ENCODE data around the gene CD8A.

Gene CD8A

GRCh38 chr2:86781363-86781762 is 9.3 kb downstream of the CD8A start:
- DNase-seq (ENCODE audit: low read depth in 4 of 4, low spot score in 1 of 4): no peak

DNA sequence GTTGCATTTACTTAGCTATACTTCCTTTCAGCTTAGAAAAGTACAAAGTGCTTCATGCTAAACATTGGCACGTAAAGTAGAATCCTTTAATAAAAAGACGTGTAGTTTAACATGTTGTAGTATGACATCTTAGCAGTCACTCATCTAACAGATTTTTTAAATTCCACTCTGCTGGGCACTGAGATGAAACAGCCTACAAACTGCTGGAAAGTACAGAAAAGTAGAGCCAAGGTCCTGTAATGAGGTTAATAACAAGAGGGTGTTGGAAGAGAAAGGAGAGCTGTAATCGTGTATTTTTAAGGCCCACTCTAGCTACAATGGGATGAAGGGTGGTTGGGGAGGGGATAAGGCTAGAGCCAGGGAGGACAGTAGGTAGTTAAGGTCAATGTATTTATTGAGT is 10.7 kb downstream of the CD8A start:
- DNase-seq (ENCODE audit: low read depth in 4 of 4, low spot score in 1 of 4): no peak

DNA sequence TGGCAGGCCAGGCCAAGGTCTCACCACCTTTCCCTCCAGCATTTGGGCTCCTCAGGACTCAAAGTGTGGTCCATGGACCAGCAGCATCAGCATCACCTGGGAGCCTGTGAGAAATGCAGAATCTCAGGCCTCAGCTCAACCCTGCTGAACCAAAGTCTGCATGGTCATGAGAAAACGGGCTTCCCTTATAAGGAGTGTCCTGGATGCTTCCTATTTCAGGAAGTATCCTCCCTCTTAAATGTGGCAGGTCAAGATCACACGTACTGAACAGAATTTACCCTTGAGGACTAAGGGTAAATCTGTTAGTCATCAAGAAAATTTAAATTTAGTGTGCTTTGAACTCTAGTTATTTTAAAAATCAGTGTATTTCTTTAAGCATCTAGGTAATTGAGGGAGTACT is 11.8 kb downstream of the CD8A start:
- no peak for DNase-seq (ENCODE audit: low read depth in 4 of 4, low spot score in 1 of 4)

DNA sequence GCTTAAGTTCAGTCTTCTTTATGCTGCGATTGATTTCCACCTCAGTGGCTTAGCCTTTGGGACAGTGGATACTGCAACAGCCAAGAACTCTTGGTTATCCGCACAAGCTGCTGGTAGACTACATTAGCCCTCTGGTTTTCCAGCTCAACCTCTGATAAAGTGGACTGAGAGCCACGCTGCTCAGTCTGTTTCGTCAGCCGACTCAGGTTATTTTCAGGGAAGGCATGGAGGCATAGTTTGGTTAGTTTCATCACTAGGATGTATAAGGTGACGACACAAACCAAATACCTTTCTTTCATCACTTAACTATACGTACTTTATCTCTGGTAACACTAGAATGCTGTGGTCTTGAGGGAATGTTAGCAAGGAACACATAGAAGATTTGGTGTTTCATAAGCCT is 14.2 kb downstream of the CD8A start:
- DNase-seq (ENCODE audit: low read depth in 4 of 4, low spot score in 1 of 4): no peak

- no peak for DNase-seq (ENCODE audit: low read depth in 4 of 4, low spot score in 1 of 4)
Observed at GRCh38 chr2:86775338-86775737, 15.4 kb downstream of the CD8A start.

DNA sequence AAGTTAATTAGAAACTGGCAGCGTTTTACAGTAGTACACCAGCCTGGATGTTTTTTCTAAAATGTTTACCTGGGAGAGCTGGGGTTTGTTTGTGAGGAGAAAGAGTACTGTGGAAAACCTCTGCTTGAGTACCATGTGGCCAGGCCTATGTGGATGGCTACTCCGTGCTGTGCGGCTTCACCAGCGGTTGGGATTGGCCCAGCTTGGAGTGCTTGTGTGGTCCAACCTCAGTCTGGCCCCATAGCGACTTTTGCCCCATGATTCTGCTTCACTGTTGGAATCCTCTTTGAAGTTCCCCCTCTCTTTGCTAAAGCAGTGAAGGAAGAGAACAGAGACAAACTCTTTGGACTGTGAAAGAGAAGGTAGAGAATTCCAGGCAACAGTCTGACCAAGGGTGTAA is 15.9 kb downstream of the CD8A start:
- DNase-seq (ENCODE audit: low read depth in 4 of 4, low spot score in 1 of 4): no peak

- DNase-seq (ENCODE audit: low read depth in 4 of 4, low spot score in 1 of 4): no peak
Observed at GRCh38 chr2:86772611-86773010, 18.1 kb downstream of the CD8A start.

GRCh38 chr2:86770816-86771301 is 19.9 kb downstream of the CD8A start:
- no peak for DNase-seq (ENCODE audit: low read depth in 4 of 4, low spot score in 1 of 4)

- no peak for DNase-seq (ENCODE audit: low read depth in 4 of 4, low spot score in 1 of 4)
Observed at GRCh38 chr2:86769838-86770237, 20.9 kb downstream of the CD8A start.

- DNase-seq (ENCODE audit: low read depth in 4 of 4, low spot score in 1 of 4): no peak
Observed at GRCh38 chr2:86768189-86768949, 22.3 kb downstream of the CD8A start.

- no peak for DNase-seq (ENCODE audit: low read depth in 4 of 4, low spot score in 1 of 4)
Observed at GRCh38 chr2:86765310-86765695, 25.4 kb downstream of the CD8A start.

- no peak for DNase-seq (ENCODE audit: low read depth in 4 of 4, low spot score in 1 of 4)
Observed at GRCh38 chr2:86764661-86765309, 25.9 kb downstream of the CD8A start.

DNA sequence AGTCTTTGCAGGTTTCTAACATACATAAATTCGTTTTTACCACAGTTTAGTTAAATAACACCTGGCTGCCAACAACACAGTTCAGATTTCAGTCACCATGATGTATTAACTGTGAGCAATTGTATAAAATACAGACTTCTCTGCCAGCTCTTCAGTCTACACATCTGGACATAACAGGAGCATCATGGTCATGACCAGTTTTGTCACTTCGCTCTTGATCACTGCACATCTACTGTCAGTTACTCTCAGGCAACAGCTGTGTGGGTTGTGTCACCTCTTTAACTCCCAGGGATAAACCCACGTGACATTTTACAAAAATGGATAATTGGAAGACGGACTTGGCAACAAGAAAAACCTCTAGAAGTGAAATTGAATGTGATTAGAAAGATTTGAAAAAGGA is 30.3 kb downstream of the CD8A start:
- no peak for DNase-seq (ENCODE audit: low read depth in 4 of 4, low spot score in 1 of 4)

- no peak for DNase-seq (ENCODE audit: low read depth in 4 of 4, low spot score in 1 of 4)
Observed at GRCh38 chr2:86758405-86758804, 32.3 kb downstream of the CD8A start.

DNA sequence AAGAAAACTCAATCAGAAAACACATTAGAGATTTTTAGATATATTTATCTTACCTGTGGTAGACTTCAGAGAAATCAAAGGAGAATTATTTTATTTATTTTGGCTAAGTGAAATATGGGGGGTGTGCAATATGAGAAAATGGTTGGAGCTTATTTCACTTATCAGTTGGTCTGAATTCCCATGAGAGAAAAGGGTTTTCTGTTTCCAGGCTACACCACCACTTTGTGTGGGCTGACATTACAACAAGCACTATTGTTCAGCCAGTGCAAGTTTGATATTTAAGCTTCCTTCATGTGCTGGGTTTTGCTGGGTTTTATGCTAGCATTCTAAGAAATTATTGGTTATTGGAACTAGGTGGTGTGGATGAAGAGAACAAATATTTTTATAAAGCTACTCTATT is 37.1 kb downstream of the CD8A start:
- DNase-seq (ENCODE audit: low read depth in 4 of 4, low spot score in 1 of 4): no peak

GRCh38 chr2:86752934-86753333 is 37.8 kb downstream of the CD8A start:
- DNase-seq (ENCODE audit: low read depth in 4 of 4, low spot score in 1 of 4): no peak

DNA sequence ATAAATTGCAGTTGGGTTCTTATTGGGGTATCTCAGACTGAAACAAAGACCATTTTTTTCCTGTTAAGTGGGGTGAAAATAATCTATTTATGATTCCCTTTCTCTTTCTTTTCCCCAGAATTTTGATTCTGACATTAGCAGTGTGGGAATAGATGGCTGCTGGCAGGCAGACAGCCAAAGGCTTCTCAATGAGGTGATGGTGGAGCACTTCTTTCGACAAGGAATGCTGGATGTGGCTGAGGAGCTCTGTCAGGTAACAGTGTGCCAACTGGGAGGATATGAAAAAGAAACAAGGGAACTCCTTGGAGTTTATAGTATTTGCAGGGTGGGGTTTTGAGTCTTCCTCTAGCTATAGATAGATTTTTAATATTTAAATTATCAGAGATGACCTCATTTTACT is 38.9 kb downstream of the CD8A start:
- no peak for DNase-seq (ENCODE audit: low read depth in 4 of 4, low spot score in 1 of 4)

DNA sequence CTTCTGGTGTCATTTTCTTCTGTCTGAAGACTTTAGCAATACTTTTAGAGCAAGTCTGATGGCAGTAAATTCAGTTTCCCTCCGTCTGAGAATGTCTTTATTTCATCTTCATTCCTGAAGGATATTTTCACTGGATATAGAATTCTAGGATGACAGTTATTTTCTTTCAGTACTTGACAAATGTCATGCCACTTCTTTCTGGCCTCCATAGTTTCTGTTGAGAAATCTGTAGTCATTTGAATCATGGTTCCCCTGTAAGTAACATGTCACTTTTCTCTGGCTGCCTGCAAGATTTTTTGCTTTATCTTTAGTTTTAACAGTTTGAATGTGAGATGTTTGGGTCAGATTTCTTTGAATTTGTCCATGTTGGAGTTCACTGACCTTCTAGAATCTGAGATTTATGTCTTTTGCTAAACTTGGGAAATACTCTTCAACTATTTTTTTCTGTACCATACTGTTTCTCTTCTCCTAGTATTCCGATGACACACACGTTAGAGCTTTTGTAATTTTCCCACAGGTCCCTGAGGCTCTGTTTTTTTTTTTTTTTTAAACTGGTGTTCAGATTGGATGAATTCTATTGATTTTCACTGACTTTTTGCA is 40.4 kb downstream of the CD8A start:
- no peak for DNase-seq (ENCODE audit: low read depth in 4 of 4, low spot score in 1 of 4)

DNA sequence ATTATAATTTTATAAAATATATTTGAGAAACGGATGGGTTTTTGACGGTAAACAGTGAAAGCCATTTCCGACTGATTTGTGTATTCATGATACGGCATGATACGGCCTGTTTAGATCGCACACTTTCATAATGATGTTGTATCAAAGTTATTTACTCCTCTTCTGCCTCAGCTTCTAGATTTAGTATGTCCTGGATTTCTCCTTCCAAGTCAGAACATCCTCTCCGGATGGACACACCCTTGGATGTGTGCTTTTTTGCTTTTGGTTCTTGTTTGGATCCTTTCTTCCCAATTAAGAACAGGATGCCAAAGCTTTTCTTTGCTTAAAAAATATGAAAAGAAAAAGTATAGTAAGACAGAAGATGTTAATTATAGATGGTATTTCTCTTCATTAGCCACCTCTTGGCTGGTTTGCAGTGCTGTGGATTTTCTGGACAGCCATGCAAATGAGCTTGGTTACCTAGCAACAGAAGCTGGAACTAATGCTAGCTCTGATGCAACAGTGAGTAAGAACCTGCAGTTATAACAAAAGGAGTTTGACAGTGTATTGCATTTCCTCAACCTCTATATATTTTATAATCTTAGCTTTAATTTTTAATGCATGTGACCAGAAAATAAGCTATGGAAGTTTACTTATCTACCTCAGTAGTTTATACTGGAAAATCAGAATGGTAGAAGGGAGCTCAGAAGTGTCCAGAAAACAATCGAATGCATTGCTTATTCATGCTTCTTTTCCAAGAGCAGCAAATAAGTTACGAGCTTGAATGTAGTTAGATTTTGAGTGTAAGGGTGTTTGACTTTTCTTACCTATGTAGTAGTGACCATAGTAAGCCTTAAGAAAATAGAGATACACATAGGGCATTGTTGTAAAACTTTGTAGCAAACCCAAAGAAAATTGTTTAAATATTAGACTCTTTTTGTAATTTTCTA is 42.7 kb downstream of the CD8A start:
- no peak for DNase-seq (ENCODE audit: low read depth in 4 of 4, low spot score in 1 of 4)

DNA sequence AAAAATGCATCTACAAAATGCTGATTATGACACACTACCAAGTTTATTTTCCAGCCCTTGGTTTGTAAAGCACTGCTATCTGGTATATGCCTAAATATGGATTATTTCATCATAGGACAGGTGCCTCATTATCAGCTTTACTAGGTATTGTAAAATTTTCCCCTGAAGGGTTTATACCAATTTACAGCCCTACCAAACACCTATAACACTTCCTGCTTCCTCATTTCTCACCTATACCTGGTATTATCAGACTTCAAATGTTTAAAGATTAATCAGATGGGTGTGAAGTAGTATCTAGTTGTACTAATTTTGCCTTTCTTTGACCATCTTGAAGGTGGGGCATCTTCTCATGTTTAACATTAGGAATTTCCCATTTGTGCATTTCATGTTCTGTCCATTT is 43.8 kb downstream of the CD8A start:
- no peak for DNase-seq (ENCODE audit: low read depth in 4 of 4, low spot score in 1 of 4)

DNA sequence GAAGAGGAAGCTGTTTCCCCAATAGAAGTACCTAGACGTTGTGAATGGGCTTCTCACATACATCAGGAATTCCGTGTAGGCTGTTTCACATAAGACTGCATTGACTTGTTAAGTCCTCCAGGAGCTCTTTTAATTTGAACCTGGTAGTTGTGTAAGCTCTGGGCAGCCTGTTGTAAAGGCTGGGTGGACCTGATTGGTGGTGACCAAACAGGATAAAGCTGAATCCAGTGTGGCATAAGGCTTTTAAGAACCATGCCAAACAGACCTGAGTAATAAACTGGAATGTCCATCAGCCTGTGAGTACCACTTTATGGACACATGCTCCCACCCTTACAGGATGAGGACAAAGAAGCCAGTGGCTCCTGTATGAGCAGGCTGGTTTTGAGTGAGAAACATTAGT is 46.6 kb downstream of the CD8A start:
- DNase-seq (ENCODE audit: low read depth in 4 of 4, low spot score in 1 of 4): no peak

Data from stimulated activated CD4-positive, alpha-beta T cell treated with anti-CD3 and anti-CD28 coated beads, Interleukin-1b, Interleukin-23, amount 100 ng/mL, for 24 hours (primary cell).